ENCODE results near the gene LIAS.
A peak's percentile ranks its signal among the peaks of the same experiment; 100 is the strongest.

LIAS gene

DNA sequence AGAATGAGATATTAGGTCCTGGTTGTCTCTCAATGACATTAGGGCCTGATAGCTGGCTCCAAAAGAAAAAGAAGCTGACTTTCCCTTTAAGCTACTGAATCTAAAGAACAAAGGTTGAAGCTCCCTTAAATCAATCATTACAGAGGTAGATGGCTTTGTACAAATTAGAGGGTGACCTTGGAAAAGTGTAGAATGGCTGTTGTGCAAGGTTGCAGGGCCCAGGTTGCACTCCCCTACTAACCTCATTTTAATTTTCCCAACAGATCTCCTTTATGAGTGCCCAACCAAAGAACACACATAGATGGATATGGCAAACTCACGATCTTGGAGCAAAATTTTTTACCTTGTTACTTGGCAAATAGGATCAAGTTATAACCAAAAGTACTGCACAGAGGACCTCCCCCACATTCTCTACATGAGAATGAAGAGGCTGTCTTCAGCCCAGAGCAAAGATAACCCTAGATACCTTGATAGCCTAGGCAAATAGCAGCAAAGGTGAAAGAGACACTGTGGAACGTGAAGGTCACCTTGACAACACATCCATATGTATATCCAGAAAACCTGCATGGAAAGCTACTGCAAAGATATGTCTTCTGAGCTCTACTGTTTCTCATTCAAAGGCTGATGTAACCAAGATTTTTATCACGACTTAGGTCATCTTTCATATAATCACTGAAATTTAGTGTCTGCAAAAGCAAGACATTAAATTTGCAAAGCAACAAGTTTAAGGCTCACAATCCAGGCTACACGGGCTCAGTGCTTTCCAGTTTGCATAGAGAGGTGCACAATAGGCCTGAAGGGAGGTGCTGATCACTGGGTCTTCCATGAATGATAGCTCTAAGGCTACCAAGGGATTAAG is 29.2 kb upstream of the LIAS start:
- TF ChIP-seq ZFX (IDR thresholded peaks at IDR 0.05; ENCODE audit: borderline replicate concordance), result no peak
- TF ChIP-seq, protein P1, sequence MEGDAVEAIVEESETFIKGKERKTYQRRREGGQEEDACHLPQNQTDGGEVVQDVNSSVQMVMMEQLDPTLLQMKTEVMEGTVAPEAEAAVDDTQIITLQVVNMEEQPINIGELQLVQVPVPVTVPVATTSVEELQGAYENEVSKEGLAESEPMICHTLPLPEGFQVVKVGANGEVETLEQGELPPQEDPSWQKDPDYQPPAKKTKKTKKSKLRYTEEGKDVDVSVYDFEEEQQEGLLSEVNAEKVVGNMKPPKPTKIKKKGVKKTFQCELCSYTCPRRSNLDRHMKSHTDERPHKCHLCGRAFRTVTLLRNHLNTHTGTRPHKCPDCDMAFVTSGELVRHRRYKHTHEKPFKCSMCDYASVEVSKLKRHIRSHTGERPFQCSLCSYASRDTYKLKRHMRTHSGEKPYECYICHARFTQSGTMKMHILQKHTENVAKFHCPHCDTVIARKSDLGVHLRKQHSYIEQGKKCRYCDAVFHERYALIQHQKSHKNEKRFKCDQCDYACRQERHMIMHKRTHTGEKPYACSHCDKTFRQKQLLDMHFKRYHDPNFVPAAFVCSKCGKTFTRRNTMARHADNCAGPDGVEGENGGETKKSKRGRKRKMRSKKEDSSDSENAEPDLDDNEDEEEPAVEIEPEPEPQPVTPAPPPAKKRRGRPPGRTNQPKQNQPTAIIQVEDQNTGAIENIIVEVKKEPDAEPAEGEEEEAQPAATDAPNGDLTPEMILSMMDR (IDR thresholded peaks at IDR 0.05), result no peak
- no peak overlapping the region for H3K27ac ChIP-seq

DNA sequence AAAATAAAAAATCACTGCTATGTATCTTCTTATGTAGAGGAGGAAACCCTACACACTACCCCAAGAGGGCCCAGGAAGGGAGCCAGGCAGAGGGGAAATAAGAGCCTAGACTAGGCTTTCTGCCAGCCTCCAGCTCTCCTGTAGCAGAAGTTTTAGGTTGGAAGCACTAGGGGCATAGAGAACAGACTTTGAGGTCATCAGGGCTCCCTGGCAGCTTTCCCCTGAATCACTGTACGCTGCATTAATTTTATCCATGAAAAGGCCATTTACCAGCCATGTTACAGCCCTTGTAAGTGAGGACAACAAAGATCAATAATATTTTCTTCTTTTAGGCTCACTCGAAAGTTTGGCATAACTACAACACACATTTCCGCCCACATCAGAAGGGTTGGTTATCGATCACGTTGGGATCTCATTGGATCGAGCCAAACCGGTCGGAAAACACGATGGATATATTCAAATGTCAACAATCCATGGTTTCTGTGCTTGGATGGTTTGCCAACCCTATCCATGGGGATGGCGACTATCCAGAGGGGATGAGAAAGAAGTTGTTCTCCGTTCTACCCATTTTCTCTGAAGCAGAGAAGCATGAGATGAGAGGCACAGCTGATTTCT is 24.9 kb upstream of the LIAS start:
- no peak for TF ChIP-seq ZFX (IDR thresholded peaks at IDR 0.05; ENCODE audit: borderline replicate concordance)
- no peak overlapping the region for H3K27ac ChIP-seq

DNA sequence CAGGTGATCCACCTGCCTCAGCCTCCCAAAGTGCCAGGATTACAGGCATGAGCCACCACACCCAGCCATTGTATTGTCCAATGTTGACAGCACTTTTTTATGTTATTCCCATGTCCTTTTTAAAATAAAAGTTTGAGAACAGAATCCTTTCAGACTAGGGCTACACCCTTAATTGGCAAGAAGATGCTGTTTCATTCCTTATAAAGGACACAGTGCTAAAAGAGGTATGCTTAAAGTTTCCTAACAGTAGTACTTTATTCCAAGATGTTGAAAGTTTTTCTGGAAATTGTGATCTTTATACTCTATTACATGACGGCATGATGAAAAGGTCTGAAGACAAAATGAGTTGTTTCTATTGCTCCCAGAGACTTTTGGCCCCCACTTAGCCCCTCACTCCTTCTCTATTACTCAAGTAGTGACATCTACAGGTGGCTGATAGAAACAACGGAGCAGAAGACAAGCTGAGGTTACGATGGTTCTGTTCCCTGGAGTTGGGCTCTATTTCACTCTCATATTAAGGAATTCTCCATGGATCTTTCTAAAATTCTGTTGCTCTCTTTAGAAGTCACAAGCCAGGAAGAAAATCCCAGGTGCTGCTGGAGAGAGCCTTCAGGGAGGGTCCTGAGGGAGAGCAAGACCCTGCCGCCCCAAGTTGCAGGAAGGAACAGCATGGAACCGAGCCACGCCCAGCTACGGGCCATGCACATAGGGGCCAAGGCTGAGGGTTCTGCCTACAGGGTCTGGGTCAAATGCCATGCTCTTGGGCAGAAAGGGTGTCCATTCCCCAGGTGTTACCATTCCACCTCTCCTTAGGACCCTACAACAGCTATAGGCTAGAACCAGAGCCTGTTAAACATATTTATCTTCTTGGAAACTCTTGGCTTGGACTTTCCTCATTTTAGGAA is 22.9 kb upstream of the LIAS start:
- TF ChIP-seq, protein P1 (IDR thresholded peaks at IDR 0.05), result peak; percentile 35
- TF ChIP-seq ZFX (IDR thresholded peaks at IDR 0.05; ENCODE audit: borderline replicate concordance), result no peak

DNA sequence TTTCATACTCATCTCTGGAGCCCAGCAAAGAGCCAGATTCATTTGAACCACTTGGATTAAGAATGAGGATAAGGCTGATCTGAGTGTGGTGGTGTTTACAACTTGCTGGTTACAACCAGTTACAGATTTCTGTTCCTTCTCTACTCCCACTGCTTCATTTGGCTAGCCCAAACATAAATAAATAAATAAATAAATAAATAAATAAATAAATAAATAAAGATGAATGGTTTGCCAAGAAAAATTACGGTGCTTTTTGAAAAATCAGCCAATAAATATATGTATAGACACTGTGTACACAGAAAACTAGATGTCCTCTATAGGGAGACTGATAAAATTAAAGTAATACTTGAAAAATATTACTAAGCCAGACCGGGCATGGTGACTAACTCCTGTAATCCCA is 17.3 kb upstream of the LIAS start:
- H3K27ac ChIP-seq, result no peak overlapping the region
- TF ChIP-seq, protein P1 (IDR thresholded peaks at IDR 0.05), result no peak
- no peak for TF ChIP-seq ZFX (IDR thresholded peaks at IDR 0.05; ENCODE audit: borderline replicate concordance)

More for the DNA sequence above, 22.9 kb upstream of the LIAS start:
- H3K27ac ChIP-seq, result no peak overlapping the region

DNA sequence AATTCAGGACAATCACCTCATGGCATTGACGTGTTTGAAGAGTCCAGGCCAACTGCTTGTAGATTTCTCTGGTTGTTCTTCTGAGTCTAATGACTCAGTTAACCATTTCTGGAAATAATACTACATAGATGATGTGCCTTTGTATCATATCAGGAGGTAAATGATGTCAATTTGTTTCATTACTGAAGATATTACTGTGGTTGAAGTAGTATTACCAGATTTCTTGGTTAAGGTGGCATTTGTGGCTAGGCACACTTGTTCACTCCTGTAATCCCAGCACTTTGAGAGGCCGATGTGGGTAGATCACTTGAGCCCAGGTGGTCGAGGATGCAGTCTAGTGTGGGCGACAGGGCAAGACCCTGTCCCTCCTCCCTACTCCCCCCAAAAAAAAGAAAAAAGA is 15.9 kb upstream of the LIAS start:
- H3K27ac ChIP-seq, result no peak overlapping the region
- TF ChIP-seq, protein P1 (IDR thresholded peaks at IDR 0.05), result no peak
- no peak for TF ChIP-seq ZFX (IDR thresholded peaks at IDR 0.05; ENCODE audit: borderline replicate concordance)

DNA sequence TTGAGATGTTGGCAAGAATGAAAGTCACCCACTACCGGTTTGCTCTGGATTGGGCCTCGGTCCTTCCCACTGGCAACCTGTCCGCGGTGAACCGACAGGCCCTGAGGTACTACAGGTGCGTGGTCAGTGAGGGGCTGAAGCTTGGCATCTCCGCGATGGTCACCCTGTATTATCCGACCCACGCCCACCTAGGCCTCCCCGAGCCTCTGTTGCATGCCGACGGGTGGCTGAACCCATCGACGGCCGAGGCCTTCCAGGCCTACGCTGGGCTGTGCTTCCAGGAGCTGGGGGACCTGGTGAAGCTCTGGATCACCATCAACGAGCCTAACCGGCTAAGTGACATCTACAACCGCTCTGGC is 12.4 kb upstream of the LIAS start:
- peak overlapping the region; percentile 91 for H3K27ac ChIP-seq
- TF ChIP-seq, protein P1 (IDR thresholded peaks at IDR 0.05), result no peak
- no peak for TF ChIP-seq ZFX (IDR thresholded peaks at IDR 0.05; ENCODE audit: borderline replicate concordance)

DNA sequence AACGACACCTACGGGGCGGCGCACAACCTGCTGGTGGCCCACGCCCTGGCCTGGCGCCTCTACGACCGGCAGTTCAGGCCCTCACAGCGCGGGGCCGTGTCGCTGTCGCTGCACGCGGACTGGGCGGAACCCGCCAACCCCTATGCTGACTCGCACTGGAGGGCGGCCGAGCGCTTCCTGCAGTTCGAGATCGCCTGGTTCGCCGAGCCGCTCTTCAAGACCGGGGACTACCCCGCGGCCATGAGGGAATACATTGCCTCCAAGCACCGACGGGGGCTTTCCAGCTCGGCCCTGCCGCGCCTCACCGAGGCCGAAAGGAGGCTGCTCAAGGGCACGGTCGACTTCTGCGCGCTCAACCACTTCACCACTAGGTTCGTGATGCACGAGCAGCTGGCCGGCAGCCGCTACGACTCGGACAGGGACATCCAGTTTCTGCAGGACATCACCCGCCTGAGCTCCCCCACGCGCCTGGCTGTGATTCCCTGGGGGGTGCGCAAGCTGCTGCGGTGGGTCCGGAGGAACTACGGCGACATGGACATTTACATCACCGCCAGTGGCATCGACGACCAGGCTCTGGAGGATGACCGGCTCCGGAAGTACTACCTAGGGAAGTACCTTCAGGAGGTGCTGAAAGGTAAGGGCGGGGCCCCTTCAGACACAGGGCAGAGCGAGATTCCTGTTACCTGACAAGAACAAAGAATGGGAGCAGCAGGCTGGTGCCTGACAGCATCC is 11.8 kb upstream of the LIAS start:
- no peak for TF ChIP-seq ZFX (IDR thresholded peaks at IDR 0.05; ENCODE audit: borderline replicate concordance)
- TF ChIP-seq, protein P1 (IDR thresholded peaks at IDR 0.05), result peak; percentile 71
- peak overlapping the region; percentile 91 for H3K27ac ChIP-seq
